ENCODE results near the gene TUBA4A.

The TUBA4A gene

GRCh38 chr2:219247678-219248642 lies 5.8 kb downstream of the TUBA4A start:
- no peak for TF ChIP-seq CTCF (IDR thresholded peaks at IDR 0.05)
- H3K27ac ChIP-seq: peak overlapping the region; percentile 86 to 92
- intact Hi-C loops (cut with DNase I; ENCODE audit: low total_unique reads): no loop called here
- H3K9me3 ChIP-seq: no peaks in the 10 kb centered on the region
- H3K27me3 ChIP-seq: no peaks in the 10 kb centered on the region
- H3K36me3 ChIP-seq: peaks cover 9 to 37% (median 29%) of the 10 kb centered on the region in 3 donors
- H3K4me3 ChIP-seq: no peak overlapping the region
- no peak for DNase-seq
- H3K4me1 ChIP-seq: peaks cover 0 to 76% (median 69%) of the 10 kb centered on the region in 4 donors

- no peak overlapping the region for H3K4me3 ChIP-seq
- TF ChIP-seq CTCF (IDR thresholded peaks at IDR 0.05): no peak
- H3K4me1 ChIP-seq: peaks cover 0 to 62% (median 56%) of the 10 kb centered on the region in 4 donors
- no peak for DNase-seq
- no peaks in the 10 kb centered on the region for H3K27me3 ChIP-seq
- peaks cover 9 to 37% (median 29%) of the 10 kb centered on the region in 3 donors for H3K36me3 ChIP-seq
- H3K9me3 ChIP-seq: no peaks in the 10 kb centered on the region
- H3K27ac ChIP-seq: peak overlapping the region; percentile 92 to 99
- intact Hi-C loops (cut with DNase I; ENCODE audit: low total_unique reads): no loop called here
These were observed 7.2 kb downstream of the TUBA4A start for GRCh38 chr2:219246559-219246958.

- intact Hi-C loops (cut with DNase I; ENCODE audit: low total_unique reads): loop anchor here (2.0 kb wide), 1 partner anchor 15 kb away; no protein-coding TSS in a partner anchor
- DNase-seq: no peak
- Histone ChIP-seq H3K27ac (peak overlapping the region; percentile 92 to 99), H3K27me3 (no peaks in the 10 kb centered on the region), H3K4me3 (peak overlapping the region; percentile 67 to 95), H3K9me3 (no peaks in the 10 kb centered on the region), H3K4me1 (peaks cover 0 to 55% (median 49%) of the 10 kb centered on the region in 4 donors), H3K36me3 (peaks cover 9 to 32% (median 23%) of the 10 kb centered on the region in 3 donors)
- no peak for TF ChIP-seq CTCF (IDR thresholded peaks at IDR 0.05)
These were observed 7.9 kb downstream of the TUBA4A start for GRCh38 chr2:219245899-219246230.

- H3K27me3 ChIP-seq: no peaks in the 10 kb centered on the region
- H3K9me3 ChIP-seq: no peaks in the 10 kb centered on the region
- DNase-seq: peak; percentile 91 to 97
- H3K4me1 ChIP-seq: peaks cover 0 to 49% (median 44%) of the 10 kb centered on the region in 4 donors
- peak within 1 kb of the TSS; percentile 92 to 99 for H3K27ac ChIP-seq
- peaks cover 4 to 26% (median 18%) of the 10 kb centered on the region in 3 donors for H3K36me3 ChIP-seq
- intact Hi-C loops (cut with DNase I; ENCODE audit: low total_unique reads): loop anchor here (2.0 kb wide), 1 partner anchor 15 kb away; no protein-coding TSS in a partner anchor
- peak within 1 kb of the TSS; percentile 67 to 95 for H3K4me3 ChIP-seq
- peak in 1 of 2 experiments; percentile 9 for TF ChIP-seq CTCF (IDR thresholded peaks at IDR 0.05)
These were observed 8.4 kb downstream of the TUBA4A start, which contains the start of the genes GLB1L and STK16 for GRCh38 chr2:219245148-219245898. TSS of gene GLB1L (minus strand) at chr2:219245444. CDS start at chr2:219243573, 1,871 bp downstream. TSS of gene STK16 (plus strand) at chr2:219245479. CDS start at chr2:219246000, 521 bp downstream.

GRCh38 chr2:219244789-219245147 lies 8.9 kb downstream of the TUBA4A start:
- Histone ChIP-seq H3K4me1 (peaks cover 0 to 44% (median 38%) of the 10 kb centered on the region in 4 donors), H3K27ac (peak overlapping the region; percentile 92 to 99), H3K9me3 (no peaks in the 10 kb centered on the region), H3K27me3 (no peaks in the 10 kb centered on the region), H3K4me3 (peak overlapping the region; percentile 67 to 95), H3K36me3 (peaks cover 0 to 27% (median 18%) of the 10 kb centered on the region in 3 donors)
- TF ChIP-seq CTCF (IDR thresholded peaks at IDR 0.05): no peak
- DNase-seq: no peak
- intact Hi-C loops (cut with DNase I; ENCODE audit: low total_unique reads): loop anchor here (2.0 kb wide), 1 partner anchor 14 kb away; no protein-coding TSS in a partner anchor
